Activated effector memory CD4-positive, alpha-beta T cell treated with Interleukin-2 at 50 U/mL for 16 hours (primary cell): ENCODE data around the gene IGLL5.
"Not testable (repeated sequence)": the region's sequence is repeated elsewhere in the genome, so short reads cannot be mapped to it uniquely, and the experiment has no call there.

Source experiments
- DNase-seq: peaks from one replicate; pipeline ENCODE4 v3.0.0-alpha.2; 2020

The IGLL5 gene

DNA sequence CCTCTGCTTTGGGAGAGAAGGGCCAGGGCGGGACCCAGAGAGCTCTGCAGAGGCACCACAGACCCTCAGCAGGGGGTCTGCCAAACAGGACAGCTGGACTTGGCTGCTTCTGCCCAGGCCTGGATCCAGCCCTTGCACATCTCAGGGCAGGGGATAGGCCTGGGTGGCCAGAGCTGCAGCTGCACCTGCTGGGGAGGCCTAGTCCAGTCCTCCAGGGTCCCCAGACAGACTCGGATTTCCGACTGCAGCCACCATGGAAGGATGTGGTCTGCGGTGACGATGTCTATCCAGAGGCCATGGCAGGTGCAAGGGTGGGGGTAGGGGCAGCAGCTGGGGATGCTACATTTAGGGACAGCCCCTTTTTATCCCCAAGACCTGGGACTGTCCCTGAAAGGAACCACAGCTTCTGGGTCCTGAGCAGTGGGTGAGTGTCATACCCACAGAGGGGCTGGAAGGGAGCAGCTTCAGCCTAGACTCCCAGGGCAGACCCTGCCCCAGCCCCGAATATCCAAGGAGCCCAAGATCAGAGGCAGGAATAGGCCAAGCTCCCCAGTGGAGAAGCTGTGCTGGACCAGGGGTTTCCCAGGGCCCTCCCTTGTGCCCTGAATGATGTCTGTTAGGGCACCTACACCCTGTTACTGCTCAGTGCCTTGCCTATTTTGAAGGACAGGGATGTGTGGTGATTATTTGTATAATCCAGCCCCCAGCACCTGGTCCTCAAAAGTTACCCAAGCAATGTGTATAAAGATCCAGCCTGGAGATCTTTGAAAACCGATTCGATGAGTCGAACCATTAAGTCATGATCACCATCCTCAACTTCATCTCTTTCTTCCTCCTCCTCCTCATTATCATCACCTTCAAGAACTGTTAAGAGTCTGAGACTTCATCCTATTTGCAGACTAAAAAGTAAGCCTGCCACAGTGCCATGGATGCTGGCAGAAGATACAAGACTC lies 2.5 kb upstream of the IGLL5 start:
- no peak for DNase-seq

DNA sequence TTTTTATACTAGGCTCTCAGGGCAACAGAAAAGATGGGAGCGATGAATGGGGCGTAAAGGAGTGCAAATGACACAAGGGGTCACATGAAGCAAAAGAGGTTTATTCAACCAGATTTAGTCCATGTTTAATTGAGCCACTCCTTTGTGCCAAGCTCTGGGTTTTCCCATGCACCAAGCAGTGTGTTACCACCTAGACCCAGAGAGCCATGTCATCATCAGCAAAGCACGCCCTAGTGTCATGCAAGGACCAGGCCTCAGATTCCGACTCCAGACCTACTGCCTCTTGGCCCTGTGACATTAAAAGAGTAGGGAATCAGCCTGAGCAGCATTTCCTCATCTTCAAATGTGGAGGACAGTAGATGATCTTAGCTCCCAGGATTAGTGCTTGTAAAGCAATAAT lies 1.1 kb upstream of the IGLL5 start:
- DNase-seq, result no peak

DNA sequence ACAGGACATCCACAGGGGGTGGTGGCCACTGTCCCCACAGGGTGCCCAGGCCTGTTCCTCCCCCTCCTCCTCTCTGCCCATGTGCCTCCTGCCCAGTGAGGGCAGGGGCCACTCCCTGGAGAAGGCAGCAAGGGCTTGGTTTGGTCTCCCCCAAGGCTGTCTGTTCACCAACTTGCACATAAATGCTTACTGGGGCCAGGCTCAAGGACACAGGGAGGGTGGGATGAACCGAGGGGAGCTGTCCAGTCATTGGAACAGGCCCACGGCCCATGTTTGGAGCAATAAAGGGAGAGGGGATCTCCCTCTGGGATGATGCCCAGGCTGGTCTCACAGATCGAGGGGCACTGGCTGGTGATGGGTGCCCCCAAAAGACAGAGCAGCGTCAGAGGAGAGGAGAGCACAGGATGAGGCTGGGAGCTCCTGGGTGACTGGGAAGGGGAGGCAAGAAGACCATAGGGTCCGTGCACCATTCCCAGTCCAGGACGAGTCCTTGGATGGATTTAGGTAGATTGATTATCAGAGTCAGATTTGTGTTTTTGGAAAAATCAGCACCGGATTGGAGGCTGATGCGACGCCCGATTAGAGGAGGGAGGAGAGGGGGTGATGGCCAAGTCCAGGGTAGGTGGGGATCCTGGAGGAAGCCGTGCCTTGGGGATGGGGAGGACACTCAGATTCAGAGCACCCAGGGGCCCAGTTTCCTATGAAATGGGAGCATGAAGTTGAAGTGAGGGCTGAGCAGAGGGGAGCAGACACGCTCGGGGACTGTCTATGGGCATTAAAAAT lies 1.1 kb downstream of the IGLL5 start:
- DNase-seq, result no peak

DNA sequence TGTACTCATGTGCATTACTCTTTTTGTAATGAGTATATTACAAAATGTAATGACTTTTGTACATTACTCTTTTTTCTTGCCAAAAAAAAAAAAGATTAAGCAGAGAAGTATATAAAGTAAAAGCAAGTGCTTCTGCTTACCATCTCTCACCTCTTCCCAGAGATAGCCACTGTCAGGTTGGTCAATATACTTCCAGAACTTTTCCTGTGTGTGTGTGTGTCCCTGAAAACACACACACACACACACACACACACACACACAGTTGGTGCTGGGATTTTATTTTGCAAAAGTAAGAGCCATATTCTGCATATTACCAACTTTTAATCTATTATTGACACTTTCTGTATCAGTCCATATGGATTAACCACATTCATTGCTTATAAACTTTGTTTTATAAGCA lies 2.5 kb downstream of the IGLL5 start:
- no peak for DNase-seq

DNA sequence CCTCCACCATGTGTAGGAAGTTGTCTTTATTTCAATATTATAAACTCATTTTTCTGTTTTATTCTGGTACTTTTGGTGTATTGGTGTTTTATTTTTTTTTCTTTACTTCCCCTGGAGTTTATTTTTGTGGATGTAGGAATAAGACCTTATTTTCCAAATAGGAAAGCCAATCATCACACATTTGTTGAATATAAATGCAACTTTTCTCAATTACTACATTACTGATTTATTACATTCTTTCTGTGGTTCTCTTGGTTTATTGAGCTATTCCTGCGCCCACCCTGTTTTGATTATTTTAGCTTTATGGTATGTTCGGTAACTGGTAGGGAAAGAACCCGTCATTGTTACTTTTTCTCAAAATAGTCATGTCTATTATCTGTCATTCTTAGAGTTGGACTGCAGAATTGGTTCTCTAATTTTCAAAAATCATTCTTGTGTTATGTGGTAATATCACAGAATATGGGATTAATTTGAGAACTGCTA lies 3.6 kb downstream of the IGLL5 start:
- DNase-seq, result no peak

DNA sequence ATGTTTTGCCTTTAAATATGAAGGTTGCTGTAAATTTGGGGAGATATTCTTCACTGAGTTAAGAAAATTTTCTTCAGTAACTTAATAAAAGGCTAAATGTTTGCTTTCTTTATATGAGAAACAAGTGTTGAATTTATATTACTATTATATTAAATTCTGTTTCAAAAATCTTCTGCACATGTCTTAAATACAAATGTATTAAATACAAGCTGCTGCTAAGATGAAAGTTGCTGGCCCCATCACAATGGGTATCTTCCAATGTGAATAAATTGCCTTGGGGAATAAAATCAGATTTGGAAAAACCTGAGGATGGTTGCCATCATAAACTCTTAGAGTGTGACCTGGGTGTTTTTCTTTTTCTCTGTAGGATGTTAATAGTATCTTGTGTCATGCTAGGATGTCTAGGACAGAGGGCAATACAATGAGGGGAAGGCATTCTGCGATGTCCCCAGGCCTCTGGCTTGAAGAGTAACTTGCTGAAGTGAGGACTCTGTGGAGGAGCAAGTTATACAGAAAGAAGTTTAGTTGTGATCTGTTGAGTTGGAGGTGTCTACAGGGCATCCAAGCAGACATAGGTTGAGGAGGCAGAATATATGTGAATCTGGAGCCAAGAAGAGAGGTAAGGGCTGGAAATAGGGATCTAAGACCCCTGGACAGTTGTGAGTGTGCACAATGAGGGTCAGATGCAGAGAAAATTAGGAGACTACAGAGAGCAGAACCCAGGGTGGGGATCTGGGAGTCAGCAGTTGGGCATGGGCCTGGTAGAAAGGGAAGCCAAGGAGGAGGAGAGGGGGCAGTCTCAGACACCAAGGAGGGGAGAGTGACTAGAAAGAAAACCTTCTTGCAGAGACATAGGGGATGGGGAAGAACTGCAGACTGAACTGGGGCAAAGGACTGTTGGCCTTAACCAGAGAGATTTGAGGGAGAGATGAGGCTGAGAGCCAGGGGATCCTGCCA lies 4.8 kb downstream of the IGLL5 start:
- DNase-seq, result no peak

DNA sequence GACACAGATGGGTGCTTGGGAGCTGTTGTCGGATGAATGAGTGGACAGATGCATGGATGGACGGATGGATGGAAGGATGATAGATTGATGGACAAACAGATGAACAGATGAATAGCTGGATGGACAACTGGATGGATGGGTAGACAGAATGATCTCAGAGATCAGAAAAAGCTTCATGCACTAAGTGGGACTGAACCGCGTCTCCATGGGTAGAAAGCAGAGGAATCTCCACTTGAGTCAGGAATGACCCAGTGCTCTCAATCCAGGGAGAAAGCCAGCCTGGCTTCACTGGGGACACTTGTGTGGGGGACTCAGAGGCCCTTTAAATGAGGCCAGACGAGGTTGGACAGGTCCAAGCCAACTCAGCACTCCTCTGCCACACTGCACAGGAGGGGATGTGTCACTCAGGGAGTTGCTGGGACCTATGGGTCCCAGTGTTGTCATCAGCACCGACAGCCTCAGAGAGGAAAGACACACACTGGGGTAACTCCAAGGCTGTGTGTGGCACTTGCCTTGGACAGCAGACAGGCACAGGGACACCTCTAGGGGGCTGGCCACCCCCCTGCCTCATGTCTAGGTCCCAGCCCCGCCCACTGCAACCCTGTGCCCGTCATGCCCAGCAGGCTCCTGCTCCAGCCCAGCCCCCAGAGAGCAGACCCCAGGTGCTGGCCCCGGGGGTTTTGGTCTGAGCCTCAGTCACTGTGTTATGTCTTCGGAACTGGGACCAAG lies 5.6 kb downstream of the IGLL5 start:
- no peak for DNase-seq

DNA sequence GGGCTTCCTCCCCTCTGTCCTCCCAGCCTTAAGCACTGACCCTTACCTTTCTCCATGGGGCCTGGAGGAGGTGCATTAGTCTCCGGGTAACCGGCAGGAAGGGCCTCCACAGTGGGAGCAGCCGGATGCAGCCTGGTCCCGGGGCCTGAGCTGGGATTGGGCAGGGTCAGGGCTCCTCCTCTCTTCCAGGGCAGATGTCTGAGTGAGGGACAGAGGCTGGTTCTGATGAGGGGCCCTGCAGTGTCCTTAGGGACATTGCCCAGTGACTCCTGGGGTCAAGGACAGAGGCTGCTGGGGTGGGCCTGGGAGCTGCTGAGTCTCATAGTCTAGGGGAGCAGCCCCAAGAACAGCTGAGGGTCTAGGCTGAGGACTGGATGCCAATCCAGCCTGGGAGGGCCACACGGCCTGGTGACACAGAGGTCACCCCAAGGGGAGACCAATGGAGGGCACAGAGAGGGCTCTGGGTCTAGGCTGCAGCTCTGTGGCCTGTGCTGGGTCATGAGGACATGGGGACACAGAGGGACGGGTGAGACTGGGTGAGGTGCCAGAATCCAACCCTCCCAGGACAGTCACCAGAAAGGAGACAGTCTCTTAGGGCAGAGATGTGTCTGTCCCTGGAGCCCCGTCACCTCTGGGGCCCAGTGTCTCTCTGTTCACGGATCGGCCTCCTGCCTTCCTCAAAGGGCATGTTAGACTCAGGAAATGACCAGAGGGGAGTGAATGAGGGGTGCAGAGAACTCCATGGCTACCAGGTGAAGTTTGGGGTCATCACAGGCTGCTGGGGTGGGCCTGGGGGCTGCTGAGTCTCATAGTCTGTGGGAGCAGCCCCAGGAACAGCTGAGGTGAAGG lies 6.5 kb downstream of the IGLL5 start:
- DNase-seq, result no peak

DNA sequence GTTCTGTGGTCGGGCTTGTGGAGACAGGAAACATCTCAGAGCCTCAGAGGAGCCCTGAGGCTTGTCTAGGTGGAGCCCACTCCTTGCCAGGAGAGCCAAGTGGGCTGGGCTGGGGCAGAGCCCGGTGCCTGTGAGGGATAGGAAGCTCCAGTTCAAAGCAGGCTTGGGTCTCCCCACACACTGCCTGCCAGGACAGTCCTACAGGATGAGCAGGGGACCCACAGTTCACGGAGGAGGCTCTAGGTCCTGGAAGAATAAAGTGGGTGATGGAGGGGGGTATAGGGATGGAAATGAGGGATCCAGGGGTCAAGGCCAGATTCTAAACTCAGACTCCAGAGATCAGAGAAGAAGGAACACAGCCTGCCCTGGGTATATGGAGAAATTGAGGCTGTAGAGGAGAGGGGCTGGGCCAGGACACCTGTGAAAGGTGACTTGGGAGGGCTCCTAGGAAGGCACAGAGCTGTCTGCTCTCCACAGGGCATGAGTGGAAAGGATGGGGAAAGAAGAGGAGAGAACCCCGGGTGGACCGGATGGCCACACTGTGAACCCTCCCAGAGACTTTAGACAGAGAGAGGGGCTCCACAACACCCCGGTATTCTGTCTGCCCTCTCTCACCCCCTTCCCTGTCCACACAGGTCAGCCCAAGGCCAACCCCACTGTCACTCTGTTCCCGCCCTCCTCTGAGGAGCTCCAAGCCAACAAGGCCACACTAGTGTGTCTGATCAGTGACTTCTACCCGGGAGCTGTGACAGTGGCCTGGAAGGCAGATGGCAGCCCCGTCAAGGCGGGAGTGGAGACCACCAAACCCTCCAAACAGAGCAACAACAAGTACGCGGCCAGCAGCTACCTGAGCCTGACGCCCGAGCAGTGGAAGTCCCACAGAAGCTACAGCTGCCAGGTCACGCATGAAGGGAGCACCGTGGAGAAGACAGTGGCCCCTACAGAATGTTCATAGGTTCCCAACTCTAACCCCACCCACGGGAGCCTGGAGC lies 7.4 kb downstream of the IGLL5 start:
- DNase-seq, result no peak

DNA sequence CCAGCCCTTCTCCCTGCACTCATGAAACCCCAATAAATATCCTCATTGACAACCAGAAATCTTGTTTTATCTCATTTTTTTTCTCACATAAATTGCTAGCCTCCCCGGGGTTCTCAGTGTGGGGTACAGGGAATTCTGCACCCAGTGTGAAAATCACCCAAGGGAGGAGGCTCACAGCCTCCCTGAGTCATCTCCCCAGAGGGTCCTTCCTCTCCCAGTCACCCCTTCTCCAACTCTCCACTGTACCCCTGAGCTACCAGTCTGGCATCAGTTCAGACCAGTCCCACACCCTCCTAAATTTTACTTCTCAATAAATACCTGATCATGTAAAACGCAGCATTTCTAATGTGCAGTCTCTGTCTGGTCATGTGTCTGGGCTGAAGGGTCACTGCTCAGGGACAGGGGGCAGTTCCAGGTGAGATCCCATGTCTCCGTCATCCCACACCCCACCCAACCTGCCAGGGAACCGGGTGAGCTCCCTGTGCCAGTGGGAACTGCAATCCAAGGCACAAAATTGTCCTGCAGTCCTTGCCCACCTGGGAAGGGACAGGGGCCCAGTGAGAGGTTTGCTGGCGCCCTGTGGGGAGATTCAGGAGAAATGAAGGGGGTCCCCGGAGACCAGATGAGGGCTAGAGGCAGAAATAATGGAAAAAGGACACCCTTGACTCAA lies 8.3 kb downstream of the IGLL5 start:
- no peak for DNase-seq

DNA sequence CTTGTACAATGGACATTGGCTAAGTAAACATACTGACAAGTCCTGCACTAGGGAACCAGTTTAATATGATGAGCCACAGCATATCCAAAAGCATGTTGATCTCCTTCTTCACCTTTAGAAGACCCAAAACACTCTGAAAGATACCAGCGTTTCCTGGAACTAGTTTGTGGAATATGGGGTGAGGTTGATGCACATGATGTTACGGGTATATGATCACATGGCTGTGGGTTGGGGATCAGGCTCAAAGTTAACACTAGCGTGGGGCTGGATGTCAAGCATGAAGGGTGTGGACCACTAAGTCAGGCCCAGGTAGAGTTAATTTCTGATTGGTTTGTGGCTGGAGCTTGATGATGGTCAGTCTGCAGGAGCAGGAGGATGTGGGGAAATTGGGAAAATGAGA lies 9.0 kb downstream of the IGLL5 start:
- no peak for DNase-seq

DNA sequence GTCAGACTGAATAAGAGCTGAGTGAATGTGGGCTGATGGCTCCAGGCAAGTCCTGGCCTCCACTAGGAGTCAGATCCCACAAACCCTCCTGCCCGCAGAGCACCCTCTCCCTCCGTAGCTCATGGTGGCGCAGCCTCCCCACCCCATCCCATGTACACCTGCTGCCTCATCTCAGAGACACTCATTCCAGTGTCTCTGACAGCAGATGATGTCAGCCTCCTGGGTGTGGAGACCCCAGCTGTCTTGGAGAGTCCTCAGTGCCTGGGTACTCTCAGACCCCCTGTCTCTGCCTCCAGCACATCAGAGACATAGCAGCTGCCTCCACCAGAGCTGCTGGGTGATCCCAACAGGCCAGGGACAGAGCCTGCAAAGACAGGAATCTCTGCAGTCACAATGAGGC lies 9.5 kb downstream of the IGLL5 start:
- no peak for DNase-seq

DNA sequence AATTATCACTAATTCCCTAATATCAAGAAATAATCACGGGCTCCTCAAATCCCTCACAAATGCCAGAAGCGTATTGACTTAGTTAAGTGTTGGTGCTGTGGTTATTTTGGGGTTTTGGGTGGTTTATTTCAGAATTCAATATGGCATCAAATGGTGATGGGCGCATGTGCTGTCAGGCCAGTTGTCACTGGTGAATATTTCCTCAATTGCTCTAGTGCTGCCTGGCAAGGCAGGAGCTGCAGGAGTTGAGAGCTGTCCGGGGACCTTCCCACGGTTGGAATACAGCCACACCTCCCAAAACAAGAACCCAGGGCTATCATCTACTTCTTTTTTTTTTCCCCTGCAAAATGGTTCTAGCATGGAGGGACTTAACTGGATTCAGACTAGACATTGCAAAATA lies 10.3 kb downstream of the IGLL5 start:
- DNase-seq, result no peak

DNA sequence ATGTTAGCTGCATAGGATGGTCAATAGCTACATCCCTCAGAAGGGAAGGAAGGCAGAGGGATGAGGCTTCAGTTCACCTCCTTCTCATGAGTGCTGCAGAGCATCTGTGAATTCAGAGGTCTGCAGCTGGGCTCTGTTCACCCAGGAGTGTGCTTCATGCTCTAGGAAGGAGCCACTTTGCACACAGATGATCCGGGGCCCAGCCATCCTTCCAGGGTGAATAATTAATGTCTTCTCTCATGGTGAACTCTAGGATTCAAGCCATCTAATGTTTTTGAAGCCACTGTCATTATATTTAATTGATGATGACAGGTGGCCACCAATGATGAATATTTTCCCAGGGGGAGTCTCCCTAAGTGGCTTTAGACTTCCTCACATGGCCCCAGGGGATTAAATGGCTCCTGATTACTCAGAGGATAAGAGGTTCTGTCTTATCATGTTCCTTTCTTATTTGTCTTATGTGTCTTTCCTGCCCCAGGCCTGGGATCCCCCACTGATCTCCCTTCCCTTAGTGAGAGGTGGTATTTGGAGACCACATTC lies 10.9 kb downstream of the IGLL5 start:
- not testable (repeated sequence) for DNase-seq

DNA sequence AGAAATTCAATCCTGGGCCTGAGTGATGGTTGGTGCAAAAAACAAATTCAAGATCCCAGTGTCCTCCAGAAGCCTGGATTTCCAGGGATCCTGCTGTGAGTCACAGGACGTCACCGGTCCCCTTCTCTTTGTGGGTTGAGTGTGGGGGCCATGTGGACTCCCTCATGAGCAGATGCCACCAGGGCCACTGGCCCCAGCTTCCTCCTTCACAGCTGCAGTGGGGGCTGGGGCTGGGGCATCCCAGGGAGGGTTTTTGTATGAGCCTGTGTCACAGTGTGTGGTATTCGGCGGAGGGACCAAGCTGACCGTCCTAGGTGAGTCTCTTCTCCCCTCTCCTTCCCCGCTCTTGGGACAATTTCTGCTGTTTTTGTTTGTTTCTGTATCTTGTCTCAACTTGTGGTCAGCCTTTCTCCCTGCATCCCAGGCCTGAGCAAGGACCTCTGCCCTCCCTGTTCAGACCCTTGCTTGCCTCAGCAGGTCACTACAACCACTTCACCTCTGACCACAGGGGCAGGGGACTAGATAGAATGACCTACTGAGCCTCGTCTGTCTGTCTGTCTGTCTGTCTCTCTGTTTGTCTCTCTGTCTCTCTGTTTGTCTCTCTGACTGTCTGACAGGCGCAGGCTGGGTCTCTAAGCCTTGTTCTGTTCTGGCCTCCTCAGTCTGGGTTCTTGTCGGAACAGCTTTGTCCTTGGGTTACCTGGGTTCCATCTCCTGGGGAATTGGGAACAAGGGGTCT lies 11.9 kb downstream of the IGLL5 start:
- DNase-seq, result not testable (repeated sequence)

DNA sequence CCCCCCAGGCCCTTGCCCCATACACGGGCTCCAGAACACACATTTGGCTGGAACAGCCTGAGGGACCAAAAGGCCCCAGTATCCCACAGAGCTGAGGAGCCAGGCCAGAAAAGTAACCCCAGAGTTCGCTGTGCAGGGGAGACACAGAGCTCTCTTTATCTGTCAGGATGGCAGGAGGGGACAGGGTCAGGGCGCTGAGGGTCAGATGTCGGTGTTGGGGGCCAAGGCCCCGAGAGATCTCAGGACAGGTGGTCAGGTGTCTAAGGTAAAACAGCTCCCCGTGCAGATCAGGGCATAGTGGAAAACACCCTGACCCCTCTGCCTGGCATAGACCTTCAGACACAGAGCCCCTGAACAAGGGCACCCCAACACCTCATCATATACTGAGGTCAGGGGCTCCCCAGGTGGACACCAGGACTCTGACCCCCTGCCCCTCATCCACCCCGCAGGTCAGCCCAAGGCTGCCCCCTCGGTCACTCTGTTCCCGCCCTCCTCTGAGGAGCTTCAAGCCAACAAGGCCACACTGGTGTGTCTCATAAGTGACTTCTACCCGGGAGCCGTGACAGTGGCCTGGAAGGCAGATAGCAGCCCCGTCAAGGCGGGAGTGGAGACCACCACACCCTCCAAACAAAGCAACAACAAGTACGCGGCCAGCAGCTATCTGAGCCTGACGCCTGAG lies 13.1 kb downstream of the IGLL5 start:
- not testable (repeated sequence) for DNase-seq

DNA sequence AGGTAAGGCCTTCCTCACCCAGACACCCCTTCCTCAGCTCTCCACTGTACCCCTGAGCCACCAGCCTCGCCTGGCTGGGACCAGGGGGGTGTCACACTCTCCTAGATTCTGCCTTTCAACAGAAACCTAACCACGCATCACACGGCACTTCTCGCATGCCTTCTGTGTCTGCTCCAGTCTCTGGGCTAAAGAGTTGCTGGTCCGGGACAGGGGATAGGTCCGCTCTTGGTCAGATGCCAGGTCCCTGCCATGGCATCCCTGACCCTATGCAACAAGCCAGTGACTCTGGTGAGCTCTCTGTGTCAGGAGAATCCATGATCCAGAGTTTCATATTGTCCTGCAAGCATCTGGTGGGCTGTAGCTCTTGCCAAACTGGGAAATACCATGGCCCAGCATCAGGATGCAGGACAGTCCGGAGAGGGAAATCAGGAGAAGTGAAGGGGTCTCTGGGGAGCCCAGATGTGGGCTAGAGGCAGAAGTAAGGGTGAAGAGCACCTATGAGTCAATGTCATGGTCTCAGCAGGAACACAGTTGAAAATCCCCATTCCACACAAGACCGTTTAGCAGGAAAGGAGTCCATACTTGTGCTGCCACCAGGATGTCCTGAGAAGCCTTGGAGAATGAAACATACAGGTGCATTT lies 14.1 kb downstream of the IGLL5 start:
- DNase-seq, result no peak
